Immature natural killer cell (primary cell): ENCODE measurements around the gene ANKRD6. TPM values are rescaled to one million over a fixed set of nuclear protein-coding genes. Genes with fewer than 3 reads are reported as not detected.

ENCODE experiments used
- polyA plus RNA-seq, 3 donors: library from polyadenylated mRNA; unstranded; fragments of 300-500 nt; fragmentation: Illumina TruSeq; gene quantifications; one replicate each; pipeline ENCODE4 v1.2.3, GENCODE V29; 2021

ANKRD6 gene
- polyA plus RNA-seq, 3 donors from 2014 or later, result 0.06 to 3.0 (median 0.52) TPM

Other genes with a start within 250 kb of the ANKRD6 start
- not detected for gene GABRR1, start 215.8 kb upstream of the ANKRD6 start, polyA plus RNA-seq
- not detected for gene GABRR2, start 117.9 kb upstream of the ANKRD6 start, polyA plus RNA-seq
- 10 to 100 TPM; 38.2 to 54.8 (median 40.8) TPM for gene UBE2J1, start 80.4 kb upstream of the ANKRD6 start, polyA plus RNA-seq
- under 1 TPM in 2 of 3 donors, not detected in 1; 0.11 to 0.22 TPM for gene RRAGD, start 20.9 kb upstream of the ANKRD6 start, polyA plus RNA-seq
- 10 to 100 TPM; 56.5 to 69.4 (median 66.8) TPM for gene LYRM2, start 205.6 kb downstream of the ANKRD6 start, polyA plus RNA-seq